ENCODE measurements around the gene KCNK16.

DNA sequence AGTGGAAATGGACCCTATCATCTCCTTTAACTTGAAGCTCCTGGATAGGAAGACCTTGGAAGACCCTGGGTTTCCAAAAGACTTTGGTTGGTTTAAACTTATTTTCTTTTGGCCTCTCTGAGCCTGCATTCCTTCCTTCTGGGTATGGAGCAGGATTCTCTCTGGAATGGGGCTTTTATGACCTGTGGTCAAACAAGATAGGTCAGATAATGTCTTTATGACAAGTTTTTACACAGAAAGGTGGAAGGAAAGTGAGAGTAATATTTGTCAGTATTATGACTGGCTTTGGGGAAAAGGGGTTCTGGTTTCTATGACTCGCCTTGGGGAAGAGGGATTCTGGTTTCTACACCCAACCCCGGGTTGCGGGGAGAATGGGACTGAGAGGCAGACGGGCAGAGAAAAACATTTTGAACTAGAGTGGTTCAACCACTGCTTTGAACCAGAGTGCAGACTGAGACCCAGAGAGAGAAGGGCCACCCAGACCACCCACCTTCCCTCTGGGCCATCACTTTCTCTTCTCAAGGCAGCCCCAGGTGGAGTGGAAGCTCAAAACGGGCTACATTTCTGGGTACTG, 55.6 kb downstream of the KCNK16 start:
- TF ChIP-seq POLR2A (IDR thresholded peaks at IDR 0.05) = no peak
- TF ChIP-seq, protein P1, sequence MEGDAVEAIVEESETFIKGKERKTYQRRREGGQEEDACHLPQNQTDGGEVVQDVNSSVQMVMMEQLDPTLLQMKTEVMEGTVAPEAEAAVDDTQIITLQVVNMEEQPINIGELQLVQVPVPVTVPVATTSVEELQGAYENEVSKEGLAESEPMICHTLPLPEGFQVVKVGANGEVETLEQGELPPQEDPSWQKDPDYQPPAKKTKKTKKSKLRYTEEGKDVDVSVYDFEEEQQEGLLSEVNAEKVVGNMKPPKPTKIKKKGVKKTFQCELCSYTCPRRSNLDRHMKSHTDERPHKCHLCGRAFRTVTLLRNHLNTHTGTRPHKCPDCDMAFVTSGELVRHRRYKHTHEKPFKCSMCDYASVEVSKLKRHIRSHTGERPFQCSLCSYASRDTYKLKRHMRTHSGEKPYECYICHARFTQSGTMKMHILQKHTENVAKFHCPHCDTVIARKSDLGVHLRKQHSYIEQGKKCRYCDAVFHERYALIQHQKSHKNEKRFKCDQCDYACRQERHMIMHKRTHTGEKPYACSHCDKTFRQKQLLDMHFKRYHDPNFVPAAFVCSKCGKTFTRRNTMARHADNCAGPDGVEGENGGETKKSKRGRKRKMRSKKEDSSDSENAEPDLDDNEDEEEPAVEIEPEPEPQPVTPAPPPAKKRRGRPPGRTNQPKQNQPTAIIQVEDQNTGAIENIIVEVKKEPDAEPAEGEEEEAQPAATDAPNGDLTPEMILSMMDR (IDR thresholded peaks at IDR 0.05) = no peak

Data from breast epithelium (tissue), 3 donors.